GM19438 (cell line): ENCODE data around the gene FMO1.
"Not testable (repeated sequence)": the region's sequence is repeated elsewhere in the genome, so short reads cannot be mapped to it uniquely, and the experiment has no call there.

Experiments used
- ATAC-seq: cut with Tn5 transposase; IDR thresholded peaks from one replicate; pipeline ENCODE4 v1.9.1; 2021; ENCODE audit warnings: low read depth; ENCODE audit not compliant: unreplicated experiment

Gene FMO1

GRCh38 chr1:171248302-171248701, at the start of gene FMO1:
FMO1 (plus strand) TSS chr1:171248494; CDS start chr1:171258088, 9,594 bp downstream.
- no peak for ATAC-seq

- ATAC-seq = no peak
These were observed 44.0 kb upstream of the FMO1 start for GRCh38 chr1:171204296-171204695.

GRCh38 chr1:171206204-171206977, 41.9 kb upstream of the FMO1 start:
- no peak for ATAC-seq

GRCh38 chr1:171206978-171207355, 41.3 kb upstream of the FMO1 start:
- ATAC-seq = no peak

- no peak for ATAC-seq
These were observed 40.9 kb upstream of the FMO1 start for GRCh38 chr1:171207377-171207776.

- no peak for ATAC-seq
These were observed 37.9 kb upstream of the FMO1 start for GRCh38 chr1:171210355-171210754.

- ATAC-seq = no peak
These were observed 35.5 kb upstream of the FMO1 start for GRCh38 chr1:171212607-171213351.

GRCh38 chr1:171213559-171214454, 34.5 kb upstream of the FMO1 start:
- ATAC-seq = no peak

GRCh38 chr1:171217658-171218443, 30.4 kb upstream of the FMO1 start:
- ATAC-seq = no peak

GRCh38 chr1:171218661-171219060, 29.6 kb upstream of the FMO1 start:
- no peak for ATAC-seq

- no peak for ATAC-seq
These were observed 28.8 kb upstream of the FMO1 start for GRCh38 chr1:171219346-171220080.

- ATAC-seq = no peak
These were observed 28.2 kb upstream of the FMO1 start for GRCh38 chr1:171220081-171220420.

GRCh38 chr1:171220581-171221054, 27.7 kb upstream of the FMO1 start:
- ATAC-seq = no peak

- ATAC-seq = no peak
These were observed 26.4 kb upstream of the FMO1 start for GRCh38 chr1:171221665-171222591.

- no peak for ATAC-seq
These were observed 25.4 kb upstream of the FMO1 start for GRCh38 chr1:171222936-171223335.

- ATAC-seq = not testable (repeated sequence)
These were observed 24.0 kb upstream of the FMO1 start for GRCh38 chr1:171224257-171224656.

GRCh38 chr1:171226747-171227370, 21.4 kb upstream of the FMO1 start:
- peak; percentile 75 for ATAC-seq

GRCh38 chr1:171231326-171231725, 17.0 kb upstream of the FMO1 start:
- no peak for ATAC-seq
